Retinal pigment epithelial cell (primary cell): Measurements from ENCODE around the gene SMURF1.

ENCODE experiments used
- DNase-seq: peaks from one replicate; pipeline ENCODE4 v3.0.0-alpha.2; 2010; ENCODE audit warnings: low read depth
- H3K4me3 ChIP-seq: 2 replicates; pipeline ENCODE4 v1.5.1; 2011; ENCODE audit warnings: mild to moderate bottlenecking, low read length, control low read depth, moderate library complexity
- CTCF ChIP-seq: conservative IDR thresholded peaks from 2 replicates; pipeline ENCODE4 v1.5.1; 2011; ENCODE audit warnings: low read depth, low read length, control low read depth, inconsistent platforms

SMURF1 gene

GRCh38 chr7:99001482-99002147 is 142.3 kb downstream of the SMURF1 start:
- no peak for TF ChIP-seq CTCF
- DNase-seq = no peak
- H3K4me3 ChIP-seq = no peak overlapping the region

- H3K4me3 ChIP-seq = no peak overlapping the region
- DNase-seq = no peak
- TF ChIP-seq CTCF = no peak
These were observed 142.9 kb downstream of the SMURF1 start for GRCh38 chr7:99000904-99001465.

GRCh38 chr7:99000196-99000903 is 143.6 kb downstream of the SMURF1 start:
- no peak for TF ChIP-seq CTCF
- DNase-seq = no peak
- H3K4me3 ChIP-seq = no peak overlapping the region

GRCh38 chr7:98998821-98999725 is 144.8 kb downstream of the SMURF1 start:
- no peak overlapping the region for H3K4me3 ChIP-seq
- DNase-seq = no peak
- TF ChIP-seq CTCF = no peak

- no peak overlapping the region for H3K4me3 ChIP-seq
- TF ChIP-seq CTCF = no peak
- DNase-seq = no peak
These were observed 146.1 kb downstream of the SMURF1 start for GRCh38 chr7:98997846-98998245.

GRCh38 chr7:98996150-98996552 is 147.8 kb downstream of the SMURF1 start:
- no peak for TF ChIP-seq CTCF
- DNase-seq = no peak
- H3K4me3 ChIP-seq = no peak overlapping the region
